ENCODE results near the gene ACCS.

Gene ACCS

GRCh38 chr11:44108260-44108659, 42.2 kb downstream of the ACCS start:
- CTCF ChIA-PET = interaction anchor here (0.6 to 1.4 kb wide), 2 partner anchors 9 to 26 kb away, joined by 3 to 4 read pairs; no protein-coding TSS in a partner anchor
- TF ChIP-seq ZNF433 (tag by site-specific recombination; IDR thresholded peaks at IDR 0.05; ENCODE audit: low read depth) = no peak
- TF ChIP-seq PRDM1 (tag by site-specific recombination; IDR thresholded peaks at IDR 0.05) = no peak
- no peak for TF ChIP-seq OVOL3 (tag by site-specific recombination; IDR thresholded peaks at IDR 0.05)
- TF ChIP-seq, protein P1, sequence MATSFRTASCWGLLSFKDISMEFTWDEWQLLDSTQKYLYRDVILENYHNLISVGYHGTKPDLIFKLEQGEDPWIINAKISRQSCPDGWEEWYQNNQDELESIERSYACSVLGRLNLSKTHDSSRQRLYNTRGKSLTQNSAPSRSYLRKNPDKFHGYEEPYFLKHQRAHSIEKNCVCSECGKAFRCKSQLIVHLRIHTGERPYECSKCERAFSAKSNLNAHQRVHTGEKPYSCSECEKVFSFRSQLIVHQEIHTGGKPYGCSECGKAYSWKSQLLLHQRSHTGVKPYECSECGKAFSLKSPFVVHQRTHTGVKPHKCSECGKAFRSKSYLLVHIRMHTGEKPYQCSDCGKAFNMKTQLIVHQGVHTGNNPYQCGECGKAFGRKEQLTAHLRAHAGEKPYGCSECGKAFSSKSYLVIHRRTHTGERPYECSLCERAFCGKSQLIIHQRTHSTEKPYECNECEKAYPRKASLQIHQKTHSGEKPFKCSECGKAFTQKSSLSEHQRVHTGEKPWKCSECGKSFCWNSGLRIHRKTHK (tag by site-specific recombination; IDR thresholded peaks at IDR 0.05) = no peak
- TF ChIP-seq ZBTB7A (tag by site-specific recombination; IDR thresholded peaks at IDR 0.05; ENCODE audit: low read depth) = no peak
- TF ChIP-seq, protein P2, sequence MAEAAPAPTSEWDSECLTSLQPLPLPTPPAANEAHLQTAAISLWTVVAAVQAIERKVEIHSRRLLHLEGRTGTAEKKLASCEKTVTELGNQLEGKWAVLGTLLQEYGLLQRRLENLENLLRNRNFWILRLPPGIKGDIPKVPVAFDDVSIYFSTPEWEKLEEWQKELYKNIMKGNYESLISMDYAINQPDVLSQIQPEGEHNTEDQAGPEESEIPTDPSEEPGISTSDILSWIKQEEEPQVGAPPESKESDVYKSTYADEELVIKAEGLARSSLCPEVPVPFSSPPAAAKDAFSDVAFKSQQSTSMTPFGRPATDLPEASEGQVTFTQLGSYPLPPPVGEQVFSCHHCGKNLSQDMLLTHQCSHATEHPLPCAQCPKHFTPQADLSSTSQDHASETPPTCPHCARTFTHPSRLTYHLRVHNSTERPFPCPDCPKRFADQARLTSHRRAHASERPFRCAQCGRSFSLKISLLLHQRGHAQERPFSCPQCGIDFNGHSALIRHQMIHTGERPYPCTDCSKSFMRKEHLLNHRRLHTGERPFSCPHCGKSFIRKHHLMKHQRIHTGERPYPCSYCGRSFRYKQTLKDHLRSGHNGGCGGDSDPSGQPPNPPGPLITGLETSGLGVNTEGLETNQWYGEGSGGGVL (tag by site-specific recombination; IDR thresholded peaks at IDR 0.05) = no peak
- TF ChIP-seq ZNF560 (tag by site-specific recombination; IDR thresholded peaks at IDR 0.05; ENCODE audit: borderline replicate concordance) = no peak
- TF ChIP-seq AEBP2 (tag by site-specific recombination; IDR thresholded peaks at IDR 0.05; ENCODE audit: borderline replicate concordance) = no peak
- TF ChIP-seq, protein P3, sequence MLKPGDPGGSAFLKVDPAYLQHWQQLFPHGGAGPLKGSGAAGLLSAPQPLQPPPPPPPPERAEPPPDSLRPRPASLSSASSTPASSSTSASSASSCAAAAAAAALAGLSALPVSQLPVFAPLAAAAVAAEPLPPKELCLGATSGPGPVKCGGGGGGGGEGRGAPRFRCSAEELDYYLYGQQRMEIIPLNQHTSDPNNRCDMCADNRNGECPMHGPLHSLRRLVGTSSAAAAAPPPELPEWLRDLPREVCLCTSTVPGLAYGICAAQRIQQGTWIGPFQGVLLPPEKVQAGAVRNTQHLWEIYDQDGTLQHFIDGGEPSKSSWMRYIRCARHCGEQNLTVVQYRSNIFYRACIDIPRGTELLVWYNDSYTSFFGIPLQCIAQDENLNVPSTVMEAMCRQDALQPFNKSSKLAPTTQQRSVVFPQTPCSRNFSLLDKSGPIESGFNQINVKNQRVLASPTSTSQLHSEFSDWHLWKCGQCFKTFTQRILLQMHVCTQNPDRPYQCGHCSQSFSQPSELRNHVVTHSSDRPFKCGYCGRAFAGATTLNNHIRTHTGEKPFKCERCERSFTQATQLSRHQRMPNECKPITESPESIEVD (tag by site-specific recombination; IDR thresholded peaks at IDR 0.05) = no peak
- TF ChIP-seq, protein P4, sequence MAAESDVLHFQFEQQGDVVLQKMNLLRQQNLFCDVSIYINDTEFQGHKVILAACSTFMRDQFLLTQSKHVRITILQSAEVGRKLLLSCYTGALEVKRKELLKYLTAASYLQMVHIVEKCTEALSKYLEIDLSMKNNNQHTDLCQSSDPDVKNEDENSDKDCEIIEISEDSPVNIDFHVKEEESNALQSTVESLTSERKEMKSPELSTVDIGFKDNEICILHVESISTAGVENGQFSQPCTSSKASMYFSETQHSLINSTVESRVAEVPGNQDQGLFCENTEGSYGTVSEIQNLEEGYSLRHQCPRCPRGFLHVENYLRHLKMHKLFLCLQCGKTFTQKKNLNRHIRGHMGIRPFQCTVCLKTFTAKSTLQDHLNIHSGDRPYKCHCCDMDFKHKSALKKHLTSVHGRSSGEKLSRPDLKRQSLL (tag by site-specific recombination; IDR thresholded peaks at IDR 0.05) = no peak
- TF ChIP-seq ZNF777 (tag by site-specific recombination; IDR thresholded peaks at IDR 0.05; ENCODE audit: borderline replicate concordance) = no peak
- TF ChIP-seq ZNF785 (tag by site-specific recombination; IDR thresholded peaks at IDR 0.05) = no peak
- TF ChIP-seq HIC1 (tag by site-specific recombination; IDR thresholded peaks at IDR 0.05) = no peak
- TF ChIP-seq TRIM28 (IDR thresholded peaks at IDR 0.05; ENCODE audit: borderline replicate concordance, low read length) = no peak
- TF ChIP-seq SCRT2 (tag by site-specific recombination; IDR thresholded peaks at IDR 0.05) = no peak
- POLR2A ChIA-PET = no interaction called here

More at GRCh38 chr11:44108260-44108659, 42.2 kb downstream of the ACCS start:
- Histone ChIP-seq H3K4me1 (ENCODE audit: control insufficient read depth, insufficient read depth, low read length) (no peaks in the 10 kb centered on the region), H3K4me3 (ENCODE audit: low read depth, low read length) (no peak overlapping the region), H3K27ac (ENCODE audit: extremely low read depth, low read depth, low read length) (no peak overlapping the region), H3K9me3 (ENCODE audit: control insufficient read depth, insufficient read depth, low read depth, low read length) (no peaks in the 10 kb centered on the region), H3K36me3 (ENCODE audit: control insufficient read depth in 2 of 2, insufficient read depth in 1 of 2, low read length in 2 of 2) (peaks cover 0 to 57% of the 10 kb centered on the region in 2 experiments; a peak in 2 of 3 replicates)

Measured in HEK293 (cell line).